NCI-H82 treated with DMSO at 0.1 percent for 48 hours (cell line): ENCODE measurements around the gene MAOA.

Experiments used
- DNase-seq: peaks from one replicate; lab custom pipeline; 2025; ENCODE audit not compliant: unreplicated experiment; lab: John Stamatoyannopoulos, UW

Gene MAOA

GRCh38 chrX:43750248-43750676 is 94.2 kb downstream of the MAOA start:
- DNase-seq: peak; percentile 67

- no peak for DNase-seq
Measured at GRCh38 chrX:43753637-43754036, 97.5 kb downstream of the MAOA start.

GRCh38 chrX:43756076-43756475 is 100.0 kb downstream of the MAOA start:
- no peak for DNase-seq

- no peak for DNase-seq
Measured at GRCh38 chrX:43758044-43758443, 101.9 kb downstream of the MAOA start.

- no peak for DNase-seq
Measured at GRCh38 chrX:43785930-43786591, 130.0 kb downstream of the MAOA start.
